GM12878 (cell line): Measurements from ENCODE around the gene PLXNB3. TPM values are rescaled to one million over a fixed set of nuclear protein-coding genes. Genes with fewer than 3 reads are reported as not detected.

Experiments used
- ATAC-seq: fragments of 200-7000 bp; cut with Tn5 transposase; 3 replicates; pipeline ENCODE4 v1.9.1; 2020; ENCODE audit warnings: mild to moderate bottlenecking, moderate library complexity
- BruUV-seq: library from RNA; stranded (reverse); fragments of 400-500 nt; replicated peaks from 2 replicates; lab custom pipeline; 2021; lab: Mats Ljungman, UMichigan
- CTCF ChIA-PET: fragments of 300-600 bp; sonication (Branson Sonifier 250); formaldehyde crosslinking; extraction: SDS; loops from one replicate; lab custom pipeline; 2021; ENCODE audit warnings: inconsistent platforms; lab: Yijun Ruan, JAX
- POLR2A ChIA-PET: fragments of 350-600 bp; formaldehyde crosslinking; extraction: SDS; loops from one replicate; lab custom pipeline; 2021; ENCODE audit warnings: inconsistent platforms; lab: Charles Lee
- RAD21 ChIA-PET: fragments of 300-600 bp; sonication (Branson Sonifier 250); formaldehyde crosslinking; loops from one replicate; lab custom pipeline; 2023; ENCODE audit warnings: antibody characterized with exemption; ENCODE audit not compliant: unreplicated experiment; lab: Charles Lee
- SMC1A ChIA-PET: fragments of 300-600 bp; sonication (Branson Sonifier 250); formaldehyde crosslinking; loops from one replicate; lab custom pipeline; 2023; ENCODE audit not compliant: unreplicated experiment, uncharacterized antibody; lab: Charles Lee
- DNase-seq: peaks from one replicate; pipeline ENCODE4 v3.0.0-alpha.2; 2011; ENCODE audit warnings: low read depth, low spot score
- FAIRE-seq: peaks from 3 replicates; lab custom pipeline; 2011; peaks lifted over from hg19 to GRCh38; lab: Jason Lieb, UNC
- H2AFZ ChIP-seq: 2 replicates; pipeline ENCODE4 v1.6.0; 2011; ENCODE audit warnings: low read depth, low read length, control low read depth; ENCODE audit not compliant: control insufficient read depth
- H3K27ac ChIP-seq: 2 replicates; pipeline ENCODE4 v1.5.1; 2011; ENCODE audit warnings: control low read depth; ENCODE audit not compliant: control insufficient read depth, insufficient read depth
- H3K27me3 ChIP-seq, 2 experiments: replicated peaks in 1 of 2; 2 replicates each; pipeline versions ENCODE4 v1.6.0 to v1.6.1; 2011; ENCODE audit warnings: low read length in 1 of 2; ENCODE audit not compliant: control insufficient read depth in 2 of 2, insufficient read depth in 2 of 2
- H3K36me3 ChIP-seq, 2 experiments: 2 replicates each; pipeline ENCODE4 v1.5.1; 2011; ENCODE audit warnings: low read length in 1 of 2; ENCODE audit not compliant: control insufficient read depth in 2 of 2, insufficient read depth in 2 of 2
- H3K4me1 ChIP-seq: 2 replicates; pipeline ENCODE4 v1.6.1; 2011; ENCODE audit warnings: mild to moderate bottlenecking, low read length, moderate library complexity, mixed read lengths; ENCODE audit not compliant: control insufficient read depth, insufficient read depth
- H3K4me2 ChIP-seq: 2 replicates; pipeline ENCODE4 v1.6.0; 2011; ENCODE audit warnings: control low read depth; ENCODE audit not compliant: control insufficient read depth, insufficient read depth
- H3K4me3 ChIP-seq: fragments of 200-600 bp; sonication (generic); 2 replicates; pipeline ENCODE4 v1.5.1; 2016
- H3K79me2 ChIP-seq: 2 replicates; pipeline ENCODE4 v1.6.0; 2011; ENCODE audit warnings: low read length; ENCODE audit not compliant: control insufficient read depth, insufficient read depth
- H3K9ac ChIP-seq: 2 replicates; pipeline ENCODE4 v1.8.0; 2011; ENCODE audit warnings: low read length, control low read depth, mixed read lengths; ENCODE audit not compliant: control insufficient read depth, insufficient read depth
- H3K9me3 ChIP-seq: replicated peaks from 3 replicates; pipeline ENCODE4 v1.5.1; 2011; ENCODE audit warnings: mild to moderate bottlenecking, low read length; ENCODE audit not compliant: control insufficient read depth, insufficient read depth
- H4K20me1 ChIP-seq: 2 replicates; pipeline ENCODE4 v1.6.0; 2011; ENCODE audit not compliant: control insufficient read depth, insufficient read depth
- CHD2 ChIP-seq: IDR thresholded peaks from 2 replicates; pipeline ENCODE4 v1.6.1; 2011; ENCODE audit warnings: low read depth, low read length, improper control_type of control experiment, borderline replicate concordance
- CHD4 ChIP-seq: fragments of 200-600 bp; sonication (generic); IDR thresholded peaks from 2 replicates; pipeline ENCODE4 v1.6.1; 2016; ENCODE audit warnings: mild to moderate bottlenecking
- HDAC2 ChIP-seq: fragments of 200-600 bp; sonication (generic); IDR thresholded peaks from 2 replicates; pipeline ENCODE4 v1.6.1; 2017
- MAX ChIP-seq: IDR thresholded peaks from 2 replicates; pipeline ENCODE4 v1.6.1; 2012; ENCODE audit warnings: low read depth, low read length, improper control_type of control experiment
- PML ChIP-seq: IDR thresholded peaks from 2 replicates; pipeline ENCODE4 v1.6.1; 2012; ENCODE audit warnings: low read length, inconsistent platforms
- RB1 ChIP-seq: fragments of 450-650 bp; formaldehyde crosslinking; IDR thresholded peaks from 2 replicates; pipeline ENCODE4 v1.6.1; 2017; ENCODE audit warnings: mild to moderate bottlenecking, borderline replicate concordance
- ZBTB33 ChIP-seq: fragments of 450-650 bp; IDR thresholded peaks from 2 replicates; pipeline ENCODE4 v1.6.1; 2017; ENCODE audit warnings: mild to moderate bottlenecking
- WGBS: methylation state at CpG from one replicate; pipeline ENCODE4 v1.1.6; 2016; ENCODE audit warnings: low lambda C conversion rate; ENCODE audit not compliant: insufficient replicate concordance, insufficient coverage; ENCODE audit errors: missing lambda C conversion rate; 5-methylcytosine and 5-hydroxymethylcytosine counted together
- in situ Hi-C: fragments of 300-500 bp; cut with MboI; formaldehyde crosslinking; loops from 9 replicates; pipeline ENCODE4 v1.14.3; 2018; ENCODE audit warnings: mixed read lengths
- intact Hi-C: fragments of 100-400 bp; cut with micrococcal nuclease; formaldehyde crosslinking; loops from one replicate; pipeline ENCODE4 v1.14.2; 2022; ENCODE audit not compliant: unreplicated experiment
- polyA plus RNA-seq, 11 experiments: library from polyadenylated mRNA; depleted of rRNA in 4 of 11; unstranded in 6 of 11; stranded (reverse) in 5 of 11; fragments of >200 nt; fragmentation: Nextera tagmentation in 4 of 11; fragmentation: Illumina TruSeq in 1 of 11; extraction: Ambion mirVana in 4 of 11; extraction: Trizol in 1 of 11; gene quantifications; 1 replicate in 1 of 11; 2 replicates in 10 of 11; pipeline versions ENCODE4 v1.2.1 to v1.2.3, GENCODE V29; 2011 to 2016; ENCODE audit warnings: inconsistent platforms in 2 of 11, missing spikeins in 2 of 11, low read depth in 1 of 11
- total RNA-seq, 4 experiments: library from RNA; depleted of rRNA in 3 of 4; stranded (reverse); fragments of >200 nt in 3 of 4; fragmentation: Illumina TruSeq in 1 of 4; extraction: Trizol in 1 of 4; gene quantifications; 2 replicates each; pipeline versions ENCODE4 v1.2.1 to v1.2.3, GENCODE V29; 2013 to 2021

The PLXNB3 gene
- total and polyA plus RNA-seq, 10 of the 15 experiments (the other 5 are each of a cell fraction or from before 2014, with no cell fraction given), result 0.06 to 0.68 (median 0.19) TPM; not detected in 4

DNA sequence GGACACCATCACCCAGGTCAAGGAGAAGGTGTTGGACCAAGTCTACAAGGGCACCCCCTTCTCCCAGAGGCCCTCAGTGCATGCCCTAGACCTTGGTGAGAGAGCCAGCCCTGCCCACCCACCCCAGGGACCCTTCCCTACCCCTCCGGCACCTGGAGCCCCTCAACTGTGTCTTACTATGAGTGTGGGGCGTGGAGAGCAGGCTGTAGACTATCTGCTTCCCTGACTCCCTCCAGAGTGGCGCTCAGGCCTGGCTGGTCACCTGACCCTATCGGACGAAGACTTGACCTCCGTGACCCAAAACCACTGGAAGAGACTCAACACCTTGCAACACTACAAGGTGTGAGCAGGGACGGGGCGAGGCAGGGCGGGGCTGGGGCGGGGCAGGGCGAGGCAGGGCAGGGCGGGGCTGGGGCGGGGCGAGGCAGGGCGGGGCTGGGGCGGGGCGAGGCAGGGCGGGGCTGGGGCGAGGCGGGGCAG, 12.1 kb downstream of the PLXNB3 start:
- no peak overlapping the region for H3K27ac ChIP-seq
- H3K9me3 ChIP-seq, result no peaks in the 10 kb centered on the region; the same call in 2 of the 3 replicates
- no peak overlapping the region for H3K9ac ChIP-seq
- in situ Hi-C loops, result no loop called here
- no peak overlapping the region for H3K4me3 ChIP-seq
- intact Hi-C loops, result no loop called here
- H3K4me2 ChIP-seq, result no peak overlapping the region
- RAD21 ChIA-PET, result no interaction called here
- DNase-seq, result no peak
- ATAC-seq, result no peak
- WGBS, result 46% methylated on average over 15 of the region's 20 CpGs
- TF ChIP-seq RB1 (no peak), MAX (no peak), HDAC2 (no peak), ZBTB33 (no peak), CHD4 (no peak), CHD2 (no peak), PML (no peak)
- TF ChIP-seq, all 136 proteins: peak for 0
- BruUV-seq, result no TSS peak
- no peak for FAIRE-seq
- H3K4me1 ChIP-seq, result no peaks in the 10 kb centered on the region
- no peaks in the 10 kb centered on the region for H3K79me2 ChIP-seq
- ChIA-PET POLR2A (no interaction called here), CTCF (no interaction called here), SMC1A (no interaction called here)
- no peaks in the 10 kb centered on the region for H3K36me3 ChIP-seq
- no peaks in the 10 kb centered on the region for H3K27me3 ChIP-seq
- H4K20me1 ChIP-seq, result no peaks in the 10 kb centered on the region
- H2AFZ ChIP-seq, result no peak overlapping the region
